Stimulated activated CD4-positive, alpha-beta T cell treated with anti-CD3 and anti-CD28 coated beads, Interleukin-12 subunit alpha, Interleukin-12 subunit beta, amount 100 ng/mL, for 48 hours (primary cell): ENCODE data around the gene KPNA5.
"Not testable (repeated sequence)": the region's sequence is repeated elsewhere in the genome, so short reads cannot be mapped to it uniquely, and the experiment has no call there.

Experiments used
- DNase-seq, 3 donors: peaks; one replicate each; pipeline ENCODE4 v3.0.0-alpha.2; 2020; ENCODE audit warnings: low read depth in 2 of 3, low spot score in 1 of 3

Gene KPNA5

GRCh38 chr6:116680880-116681672, at the start of gene KPNA5:
KPNA5 (plus strand) TSS chr6:116681211; CDS start chr6:116681335, 124 bp downstream.
- DNase-seq = peak; percentile 83 to 89 (median 88)

- no peak for DNase-seq
Observed at GRCh38 chr6:116631379-116631990, 49.5 kb upstream of the KPNA5 start.

GRCh38 chr6:116633685-116634084, 47.3 kb upstream of the KPNA5 start:
- no peak for DNase-seq

- no peak for DNase-seq
Observed at GRCh38 chr6:116648156-116648555, 32.9 kb upstream of the KPNA5 start.

- DNase-seq = no peak
Observed at GRCh38 chr6:116649129-116649528, 31.9 kb upstream of the KPNA5 start.

GRCh38 chr6:116651916-116652315, 29.1 kb upstream of the KPNA5 start:
- no peak for DNase-seq

- no peak for DNase-seq
Observed at GRCh38 chr6:116661594-116661993, 19.4 kb upstream of the KPNA5 start.

GRCh38 chr6:116662202-116662601, 18.8 kb upstream of the KPNA5 start:
- DNase-seq = no peak

GRCh38 chr6:116663308-116663707, 17.7 kb upstream of the KPNA5 start:
- DNase-seq = no peak

GRCh38 chr6:116664169-116664568, 16.8 kb upstream of the KPNA5 start:
- not testable (repeated sequence) for DNase-seq

- DNase-seq = no peak
Observed at GRCh38 chr6:116665464-116665863, 15.5 kb upstream of the KPNA5 start.

GRCh38 chr6:116666869-116667268, 14.1 kb upstream of the KPNA5 start:
- no peak for DNase-seq

- DNase-seq = no peak
Observed at GRCh38 chr6:116667623-116668022, 13.4 kb upstream of the KPNA5 start.

GRCh38 chr6:116672306-116672705, 8.7 kb upstream of the KPNA5 start:
- DNase-seq = no peak

- no peak for DNase-seq
Observed at GRCh38 chr6:116676021-116676420, 5.0 kb upstream of the KPNA5 start.

- DNase-seq = peak; percentile 15 to 25 (median 19)
Observed at GRCh38 chr6:116682334-116682712, 1.3 kb downstream of the KPNA5 start.

- no peak for DNase-seq
Observed at GRCh38 chr6:116685437-116685993, 4.5 kb downstream of the KPNA5 start.

GRCh38 chr6:116686475-116687101, 5.6 kb downstream of the KPNA5 start:
- DNase-seq = not testable (repeated sequence)

GRCh38 chr6:116691154-116691553, 10.1 kb downstream of the KPNA5 start:
- DNase-seq = no peak

- DNase-seq = not testable (repeated sequence)
Observed at GRCh38 chr6:116692873-116693272, 11.9 kb downstream of the KPNA5 start.

GRCh38 chr6:116693275-116693674, 12.3 kb downstream of the KPNA5 start:
- not testable (repeated sequence) for DNase-seq

GRCh38 chr6:116695401-116695800, 14.4 kb downstream of the KPNA5 start:
- DNase-seq = no peak
